ENCODE results near the gene PTPRZ1.

The PTPRZ1 gene

GRCh38 chr7:122103064-122103463 lies 230.1 kb downstream of the PTPRZ1 start:
- Histone ChIP-seq H3K36me3 (replicated peaks; ENCODE audit: low read depth, low read length) (no peaks in the 10 kb centered on the region), H3K4me3 (ENCODE audit: low read length) (no peak overlapping the region), H3K27me3 (ENCODE audit: low read depth, low read length) (no peaks in the 10 kb centered on the region), H3K27ac (ENCODE audit: low read length) (no peak overlapping the region), H3K4me1 (ENCODE audit: low read length) (no peaks in the 10 kb centered on the region), H4K20me1 (ENCODE audit: insufficient read depth, low read length) (no peaks in the 10 kb centered on the region), H3K9me3 (ENCODE audit: insufficient read depth, low read length) (peaks cover 4% of the 10 kb centered on the region; the same call in 1 of the 2 replicates), H3K79me2 (ENCODE audit: low read length) (no peaks in the 10 kb centered on the region), H3K9ac (ENCODE audit: low read length) (no peak overlapping the region), H2AFZ (ENCODE audit: low read depth, low read length) (no peak overlapping the region), H3K4me2 (ENCODE audit: low read length) (no peak overlapping the region)
- TF ChIP-seq EZH2phosphoT487 (IDR thresholded peaks at IDR 0.05; ENCODE audit: low read depth): no peak
- no peak for TF ChIP-seq CTCF (IDR thresholded peaks at IDR 0.05; ENCODE audit: low read depth, low read length)

Data from OCI-LY3 (cell line).